Measurements from ENCODE around the gene PRKCA. TPM values are rescaled to one million over a fixed set of nuclear protein-coding genes. Genes with fewer than 3 reads are reported as not detected.
"Not testable (repeated sequence)": the region's sequence is repeated elsewhere in the genome, so short reads cannot be mapped to it uniquely, and the experiment has no call there.

Gene PRKCA
- total RNA-seq, 1 experiment from 2014 or later = 17.9 TPM

GRCh38 chr17:66290101-66290722 lies 12.2 kb upstream of the PRKCA start:
- DNase-seq (ENCODE audit: low read depth) = no peak

GRCh38 chr17:66292353-66292752 lies 10.1 kb upstream of the PRKCA start:
- DNase-seq (ENCODE audit: low read depth) = no peak

GRCh38 chr17:66296289-66296725 lies 6.1 kb upstream of the PRKCA start:
- DNase-seq (ENCODE audit: low read depth) = no peak

- DNase-seq (ENCODE audit: low read depth) = not testable (repeated sequence)
Measured at GRCh38 chr17:66297443-66297842, 5.0 kb upstream of the PRKCA start.

- no peak for DNase-seq (ENCODE audit: low read depth)
Measured at GRCh38 chr17:66299711-66300110, 2.7 kb upstream of the PRKCA start.

- DNase-seq (ENCODE audit: low read depth) = no peak
Measured at GRCh38 chr17:66300956-66301355, 1.5 kb upstream of the PRKCA start.

GRCh38 chr17:66301367-66301863 lies 998 bp upstream of the PRKCA start:
- DNase-seq (ENCODE audit: low read depth) = no peak

GRCh38 chr17:66302761-66303626 lies 581 bp downstream of the PRKCA start:
- peak; percentile 78 for DNase-seq (ENCODE audit: low read depth)

- DNase-seq (ENCODE audit: low read depth) = peak; percentile 55
Measured at GRCh38 chr17:66304304-66305174, 2.1 kb downstream of the PRKCA start.

GRCh38 chr17:66306446-66306845 lies 4.0 kb downstream of the PRKCA start:
- peak; percentile 28 for DNase-seq (ENCODE audit: low read depth)

- DNase-seq (ENCODE audit: low read depth) = no peak
Measured at GRCh38 chr17:66307257-66307656, 4.8 kb downstream of the PRKCA start.

GRCh38 chr17:66308856-66309255 lies 6.4 kb downstream of the PRKCA start:
- no peak for DNase-seq (ENCODE audit: low read depth)

- no peak for DNase-seq (ENCODE audit: low read depth)
Measured at GRCh38 chr17:66309793-66310192, 7.4 kb downstream of the PRKCA start.

- no peak for DNase-seq (ENCODE audit: low read depth)
Measured at GRCh38 chr17:66310528-66311148, 8.2 kb downstream of the PRKCA start.

- DNase-seq (ENCODE audit: low read depth) = no peak
Measured at GRCh38 chr17:66312912-66313311, 10.5 kb downstream of the PRKCA start.

- DNase-seq (ENCODE audit: low read depth) = no peak
Measured at GRCh38 chr17:66313325-66313724, 10.9 kb downstream of the PRKCA start.

- DNase-seq (ENCODE audit: low read depth) = no peak
Measured at GRCh38 chr17:66313995-66314659, 11.7 kb downstream of the PRKCA start.

- DNase-seq (ENCODE audit: low read depth) = peak; percentile 18
Measured at GRCh38 chr17:66317629-66318028, 15.2 kb downstream of the PRKCA start.

- no peak for DNase-seq (ENCODE audit: low read depth)
Measured at GRCh38 chr17:66319226-66319625, 16.8 kb downstream of the PRKCA start.

- DNase-seq (ENCODE audit: low read depth) = peak; percentile 64
Measured at GRCh38 chr17:66322764-66323163, 20.4 kb downstream of the PRKCA start.

All from M059J (cell line).